Measurements from ENCODE around the gene CD1D.

DNA sequence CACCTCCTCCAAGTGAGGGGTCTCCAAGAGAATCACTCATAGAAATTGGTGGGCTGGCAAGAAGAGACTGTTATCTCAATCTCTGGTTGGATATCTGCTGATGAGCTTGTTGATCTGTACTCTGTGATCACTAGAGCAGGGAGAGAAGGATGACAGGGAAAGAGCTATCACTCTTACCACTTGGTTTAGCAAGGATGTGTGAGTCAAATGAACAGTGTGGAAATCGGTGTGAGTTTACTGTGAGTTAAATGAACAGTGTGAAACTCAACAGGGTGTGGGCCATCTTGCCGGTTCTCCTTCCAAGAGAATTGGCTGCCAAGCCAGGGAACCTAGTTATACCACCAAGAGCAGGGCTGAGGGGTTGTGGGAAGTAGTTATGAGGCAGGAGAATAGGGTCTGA, 33.3 kb upstream of the CD1D start:
- TF ChIP-seq, protein P1, sequence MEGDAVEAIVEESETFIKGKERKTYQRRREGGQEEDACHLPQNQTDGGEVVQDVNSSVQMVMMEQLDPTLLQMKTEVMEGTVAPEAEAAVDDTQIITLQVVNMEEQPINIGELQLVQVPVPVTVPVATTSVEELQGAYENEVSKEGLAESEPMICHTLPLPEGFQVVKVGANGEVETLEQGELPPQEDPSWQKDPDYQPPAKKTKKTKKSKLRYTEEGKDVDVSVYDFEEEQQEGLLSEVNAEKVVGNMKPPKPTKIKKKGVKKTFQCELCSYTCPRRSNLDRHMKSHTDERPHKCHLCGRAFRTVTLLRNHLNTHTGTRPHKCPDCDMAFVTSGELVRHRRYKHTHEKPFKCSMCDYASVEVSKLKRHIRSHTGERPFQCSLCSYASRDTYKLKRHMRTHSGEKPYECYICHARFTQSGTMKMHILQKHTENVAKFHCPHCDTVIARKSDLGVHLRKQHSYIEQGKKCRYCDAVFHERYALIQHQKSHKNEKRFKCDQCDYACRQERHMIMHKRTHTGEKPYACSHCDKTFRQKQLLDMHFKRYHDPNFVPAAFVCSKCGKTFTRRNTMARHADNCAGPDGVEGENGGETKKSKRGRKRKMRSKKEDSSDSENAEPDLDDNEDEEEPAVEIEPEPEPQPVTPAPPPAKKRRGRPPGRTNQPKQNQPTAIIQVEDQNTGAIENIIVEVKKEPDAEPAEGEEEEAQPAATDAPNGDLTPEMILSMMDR (IDR thresholded peaks at IDR 0.05): no peak
- TF ChIP-seq POLR2AphosphoS5 (IDR thresholded peaks at IDR 0.05; ENCODE audit: insufficient read depth in 1 of 2, low read depth in 1 of 2): no peak
- TF ChIP-seq POLR2A (IDR thresholded peaks at IDR 0.05): no peak
